IPS DF 4.7 (cell line): ENCODE data around the gene CCDC39.

Experiments used
- DNase-seq: peaks from one replicate; pipeline ENCODE4 v3.0.0-alpha.2; 2013; ENCODE audit warnings: low spot score; ENCODE audit errors: extremely low read depth

CCDC39 gene

DNA sequence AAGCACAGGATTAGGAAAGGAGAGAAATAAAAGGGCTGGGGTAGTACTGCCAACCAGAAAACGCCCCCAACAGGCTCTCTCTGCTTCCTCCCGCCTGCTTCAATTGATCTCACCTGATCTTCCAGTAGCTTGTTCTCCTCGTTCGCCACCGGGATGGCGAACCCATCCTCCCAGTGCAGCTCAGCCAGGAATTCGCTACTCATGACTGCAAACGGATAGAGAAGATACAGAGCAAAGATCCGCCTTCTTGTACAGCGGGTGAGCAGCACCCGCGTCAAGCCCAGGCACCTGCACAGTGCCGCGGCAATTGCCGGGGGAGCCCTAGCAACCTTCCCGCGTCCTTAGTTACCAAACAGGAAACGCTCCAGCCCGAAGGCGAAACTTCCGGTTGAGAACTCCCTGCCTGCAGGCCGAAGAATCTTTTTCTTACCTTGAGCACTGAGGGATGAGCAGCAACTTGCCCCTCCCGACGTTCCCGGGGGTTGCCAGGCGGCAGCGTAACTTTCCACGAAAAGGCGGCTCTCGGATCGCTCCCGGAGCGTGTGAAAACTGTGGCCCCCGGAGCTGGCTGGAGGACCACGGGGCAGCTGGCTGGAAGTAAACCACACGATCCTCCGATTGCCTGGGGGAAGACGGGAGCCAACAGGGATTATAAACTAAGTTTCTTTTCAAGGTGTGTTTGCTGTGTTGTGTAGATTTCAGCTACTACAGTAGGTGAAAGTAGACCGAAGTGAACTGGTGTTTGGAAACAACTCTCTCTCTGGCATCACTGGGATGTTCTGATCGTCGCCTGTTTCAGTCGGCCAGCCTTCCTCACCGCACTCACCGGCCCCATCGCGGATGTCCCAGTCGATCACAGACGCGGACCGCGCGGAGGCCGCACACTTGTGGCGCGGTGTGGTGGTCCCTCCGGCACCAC lies at the start of gene CCDC39:
CCDC39 (minus strand) TSS at position 312 of the 919 bp plus-strand sequence; CDS start at position 203, 109 bp downstream.
- DNase-seq, result no peak

GRCh38 chr3:180720012-180720411 lies 40.7 kb upstream of the CCDC39 start:
- no peak for DNase-seq

DNA sequence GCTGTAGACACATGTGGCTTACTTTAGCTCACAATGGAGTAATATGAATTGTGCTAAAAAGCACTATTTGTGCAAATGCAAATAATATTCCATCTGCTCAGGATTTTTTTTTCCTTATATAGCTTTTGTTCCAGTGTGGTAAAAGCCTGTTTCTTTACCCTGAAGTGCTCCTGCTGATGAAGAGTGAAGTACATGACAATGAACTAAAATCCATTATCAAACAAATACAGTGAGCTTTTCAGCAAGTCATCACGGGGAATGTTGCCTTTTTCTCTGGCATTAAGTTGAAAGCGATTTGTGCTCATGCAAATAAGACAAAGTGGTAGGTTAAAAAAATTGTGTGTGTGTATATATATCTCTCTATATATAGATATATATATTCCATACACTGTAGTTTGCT lies 28.6 kb upstream of the CCDC39 start:
- no peak for DNase-seq

DNA sequence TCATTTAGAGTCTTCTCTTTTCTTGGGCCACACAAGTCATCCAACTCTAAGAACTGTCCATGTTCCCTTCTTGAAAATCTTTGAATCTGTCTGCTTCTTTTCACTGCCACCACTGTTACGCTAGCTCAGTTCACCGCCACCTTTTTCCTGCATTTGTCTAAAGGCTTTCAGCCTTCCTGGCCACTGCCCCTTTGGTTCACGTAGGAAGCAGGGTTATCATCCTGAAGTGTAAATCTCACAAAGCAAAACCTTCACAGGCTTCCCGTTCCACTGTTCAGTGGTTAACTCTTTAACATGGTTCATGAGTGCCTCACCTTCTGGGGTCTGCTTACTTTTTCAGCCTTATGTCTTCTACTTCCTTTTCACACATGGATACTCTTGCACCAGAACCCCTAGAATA lies 26.3 kb upstream of the CCDC39 start:
- DNase-seq, result no peak

DNA sequence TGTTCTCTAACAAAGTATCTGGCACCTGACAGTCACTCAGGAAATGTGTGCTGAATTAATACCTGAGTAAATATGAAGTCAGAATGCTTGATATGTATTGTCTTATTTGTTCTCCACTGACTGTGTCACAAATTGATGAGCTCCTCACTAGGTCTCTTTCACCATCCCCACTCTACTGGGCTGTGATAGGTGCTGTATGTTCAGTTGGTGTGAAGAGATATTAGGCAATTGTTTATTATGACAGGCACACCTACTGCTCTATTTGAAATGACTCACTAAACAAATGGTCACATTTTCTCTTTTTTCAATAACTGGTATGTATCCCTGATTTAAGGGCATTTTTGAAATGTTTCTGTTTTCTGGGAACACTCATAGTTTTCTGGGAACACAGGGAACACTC lies 25.2 kb upstream of the CCDC39 start:
- DNase-seq, result no peak

DNA sequence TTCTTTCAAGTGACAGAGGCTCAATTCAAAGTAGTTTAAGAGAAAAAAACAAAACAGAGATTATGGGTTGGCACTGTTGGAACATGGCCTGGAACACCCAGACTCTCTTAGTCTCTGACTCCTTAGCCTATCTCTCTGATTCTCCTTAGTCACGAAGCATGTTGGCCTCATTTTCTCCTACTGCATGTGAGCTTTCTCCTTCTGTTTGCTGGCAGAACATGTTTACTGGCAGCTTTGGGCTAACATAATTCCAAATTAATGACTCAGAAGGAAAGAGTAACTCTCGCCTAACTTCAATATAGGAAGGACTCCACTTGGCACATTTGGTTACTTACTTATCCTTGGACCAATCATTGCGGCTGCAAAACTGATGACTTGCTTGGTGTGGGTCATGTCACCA lies 21.7 kb upstream of the CCDC39 start:
- DNase-seq, result no peak

- no peak for DNase-seq
Measured at GRCh38 chr3:180698760-180699270, 19.5 kb upstream of the CCDC39 start.

GRCh38 chr3:180694321-180694720 lies 15.0 kb upstream of the CCDC39 start:
- no peak for DNase-seq

DNA sequence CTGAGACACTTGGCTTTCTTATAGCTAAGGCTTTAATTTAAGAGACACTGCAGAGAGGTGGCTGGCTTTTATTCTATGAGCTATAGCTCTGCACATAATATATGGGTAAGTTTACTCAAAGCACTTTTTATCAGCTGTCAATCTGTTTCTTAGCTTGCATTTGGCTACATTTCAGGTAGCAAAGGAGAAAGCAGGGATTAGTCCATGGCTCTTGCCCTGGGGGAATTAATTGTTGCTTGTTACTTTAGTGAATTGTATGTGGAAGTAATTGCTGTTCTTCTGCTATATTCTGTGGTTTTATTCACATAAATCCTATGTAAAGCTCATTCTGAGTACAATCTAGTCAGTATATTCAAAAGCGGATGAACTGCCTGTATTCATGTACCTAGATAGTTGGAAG lies 14.4 kb upstream of the CCDC39 start:
- DNase-seq, result no peak

DNA sequence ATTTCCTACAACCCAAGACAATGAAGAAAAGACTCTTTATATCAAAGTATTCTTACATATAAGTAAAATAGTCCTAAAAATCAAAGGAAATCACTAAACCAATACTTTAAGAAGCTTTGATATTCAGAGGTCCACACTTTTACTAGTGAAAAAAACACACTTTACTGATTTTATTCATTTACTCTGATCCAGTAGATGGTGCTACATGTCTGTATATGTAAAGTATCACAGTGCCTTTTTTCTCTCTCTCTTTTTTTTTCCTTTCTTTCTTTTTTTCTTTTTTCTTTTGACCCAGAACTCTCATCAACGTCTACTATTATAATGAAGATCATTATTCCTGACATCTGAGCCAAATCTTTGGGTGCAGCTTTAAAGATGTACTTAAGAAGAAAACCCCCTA lies 10.8 kb upstream of the CCDC39 start:
- no peak for DNase-seq

DNA sequence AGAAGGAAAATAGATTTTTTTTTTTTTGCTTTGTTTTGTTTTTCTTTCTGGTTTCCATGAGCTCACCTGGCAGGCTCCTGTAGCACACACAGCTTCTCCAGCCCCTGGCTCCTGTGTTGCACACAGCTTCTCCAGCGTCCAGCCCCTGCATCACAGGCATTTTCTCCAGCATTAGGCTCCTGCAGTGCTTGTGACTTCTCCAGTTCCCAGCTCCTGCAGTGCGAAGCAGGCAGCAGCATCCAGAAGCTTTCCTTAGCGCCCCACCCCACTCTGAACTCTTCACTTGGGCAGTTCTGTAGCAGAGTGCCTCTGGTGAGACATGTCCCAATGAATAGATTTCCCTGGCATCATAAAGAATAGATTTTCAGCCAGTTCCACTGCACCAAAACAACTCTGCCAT lies 5.5 kb upstream of the CCDC39 start:
- DNase-seq, result no peak

DNA sequence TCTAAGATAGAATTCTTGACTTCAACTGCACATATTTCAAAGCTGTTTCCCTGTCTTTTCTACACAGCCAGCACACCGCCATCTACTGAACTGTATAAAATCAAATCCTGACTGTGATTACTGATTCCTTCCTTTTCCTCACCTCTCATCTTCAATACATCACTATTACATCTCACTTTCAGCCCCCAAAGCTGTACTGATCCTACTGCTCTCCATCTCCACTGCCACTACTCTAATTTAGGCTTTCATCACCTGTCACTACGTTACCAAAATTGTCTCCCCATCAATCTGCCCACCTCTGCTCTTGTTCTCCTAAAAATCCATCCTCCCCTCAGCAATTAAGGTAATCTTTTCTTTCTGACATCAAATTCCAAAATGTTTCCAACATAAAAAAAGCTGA lies 4.5 kb upstream of the CCDC39 start:
- no peak for DNase-seq

GRCh38 chr3:180680097-180680430 lies 775 bp upstream of the CCDC39 start:
- no peak for DNase-seq

- no peak for DNase-seq
Measured at GRCh38 chr3:180678231-180678630, 1.1 kb downstream of the CCDC39 start.

DNA sequence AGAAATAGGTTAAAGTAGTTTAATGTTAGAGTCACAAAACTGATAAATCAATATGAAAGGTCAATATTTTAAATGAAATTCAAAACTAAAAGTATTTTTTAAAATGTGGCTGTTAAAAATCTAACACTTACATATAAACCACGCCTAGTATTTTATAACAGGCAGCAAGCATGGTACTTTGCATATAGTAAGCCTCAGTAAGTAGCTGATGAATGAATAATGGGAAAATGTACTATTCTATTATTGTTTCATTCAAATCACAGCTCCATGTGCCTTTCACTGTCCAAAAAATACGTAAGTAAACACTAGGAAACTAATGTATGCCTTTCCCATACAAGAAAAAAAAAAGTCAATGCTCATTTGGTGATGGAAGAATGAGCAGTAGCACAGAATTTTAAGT lies 17.8 kb downstream of the CCDC39 start:
- no peak for DNase-seq

DNA sequence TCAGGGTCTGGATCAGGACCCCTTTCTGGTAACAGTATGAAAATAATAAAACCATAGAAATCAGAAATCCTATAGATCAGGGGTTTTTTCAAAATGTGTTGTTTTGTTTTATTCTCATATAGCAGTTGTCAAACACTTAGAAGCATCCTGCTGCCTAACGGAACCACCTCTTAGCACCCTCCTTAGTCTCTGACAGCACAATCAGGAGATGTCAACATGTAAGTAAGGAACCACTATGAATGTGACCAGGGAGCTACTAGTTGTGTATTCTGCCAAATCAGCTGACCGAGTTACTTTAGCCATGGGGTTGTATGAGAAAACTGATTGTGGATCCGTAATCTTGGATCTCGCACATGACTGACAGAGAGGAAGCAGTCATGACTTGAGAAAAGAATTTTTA lies 22.2 kb downstream of the CCDC39 start:
- DNase-seq, result no peak

- no peak for DNase-seq
Measured at GRCh38 chr3:180656406-180656805, 22.9 kb downstream of the CCDC39 start.

- no peak for DNase-seq
Measured at GRCh38 chr3:180646187-180646790, 33.0 kb downstream of the CCDC39 start.

GRCh38 chr3:180640987-180641386 lies 38.3 kb downstream of the CCDC39 start:
- DNase-seq, result no peak

DNA sequence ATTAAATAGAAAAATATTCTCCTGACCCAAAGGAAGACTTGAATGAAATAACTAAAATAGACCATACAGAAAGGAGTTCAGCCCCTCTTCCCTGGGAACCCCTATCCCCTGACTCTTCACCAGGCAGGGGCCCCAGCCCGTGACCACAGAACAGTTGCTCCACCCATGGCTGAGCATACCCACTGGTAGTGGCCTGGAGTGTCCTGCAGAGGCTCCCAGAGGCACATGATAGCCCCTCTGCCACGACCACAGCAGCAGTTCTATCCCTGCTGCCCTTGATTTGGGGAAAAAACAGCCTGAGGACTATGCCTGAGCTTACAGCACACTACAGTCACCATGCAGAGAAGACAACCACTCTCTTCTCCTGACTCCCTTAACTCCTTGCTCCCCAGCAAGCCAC lies 45.6 kb downstream of the CCDC39 start:
- no peak for DNase-seq

- DNase-seq, result no peak
Measured at GRCh38 chr3:180631317-180631716, 48.0 kb downstream of the CCDC39 start.

GRCh38 chr3:180630371-180630770 lies 48.9 kb downstream of the CCDC39 start:
- DNase-seq, result no peak

DNA sequence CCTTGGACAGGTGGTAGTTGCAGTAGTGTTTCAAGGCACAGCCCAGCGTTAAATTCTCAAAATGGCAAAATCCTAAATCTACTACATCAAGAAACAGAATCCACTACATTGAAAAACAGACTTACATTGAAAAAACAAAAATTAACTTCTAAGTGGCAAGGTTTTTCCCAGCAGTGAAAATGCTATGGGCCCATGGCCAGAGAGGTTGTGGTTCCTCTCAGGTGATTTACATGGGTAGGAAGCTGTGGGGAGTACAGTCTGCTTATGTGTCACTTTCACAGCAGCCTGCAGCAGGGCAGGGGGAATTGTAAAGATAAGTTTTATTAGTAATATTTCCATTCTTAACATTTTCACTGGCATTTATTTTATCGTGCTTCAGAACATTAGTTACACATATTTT lies 52.4 kb downstream of the CCDC39 start:
- no peak for DNase-seq
